Coronary artery (tissue), 2 donors: Measurements from ENCODE around the gene DEUP1.
A peak's percentile ranks its signal among the peaks of the same experiment; 100 is the strongest.

Source experiments
- DNase-seq: peaks from one replicate; pipeline ENCODE4 v3.0.0-alpha.2; 2017; ENCODE audit warnings: low spot score
- H3K27ac ChIP-seq, 2 donors: fragments of 200-600 bp; sonication (generic); one replicate each; pipeline ENCODE4 v1.5.1; 2016 to 2019
- H3K4me3 ChIP-seq: fragments of 200-600 bp; sonication (generic); 2 replicates; pipeline ENCODE4 v1.5.1; 2016; ENCODE audit warnings: mild to moderate bottlenecking, moderate library complexity
- CTCF ChIP-seq: fragments of 200-600 bp; sonication (generic); IDR thresholded peaks from one replicate; pipeline ENCODE4 v1.5.1; 2019; ENCODE audit warnings: antibody characterized with exemption

Gene DEUP1

GRCh38 chr11:93392867-93393266 is 62.3 kb downstream of the DEUP1 start:
- no peak overlapping the region for H3K27ac ChIP-seq
- no peak for TF ChIP-seq CTCF
- no peak overlapping the region for H3K4me3 ChIP-seq
- DNase-seq, result no peak

- no peak for TF ChIP-seq CTCF
- DNase-seq, result no peak
- peak overlapping the region in 1 of 2 donors; percentile 43 for H3K27ac ChIP-seq
- H3K4me3 ChIP-seq, result no peak overlapping the region
These were observed 62.8 kb downstream of the DEUP1 start for GRCh38 chr11:93393386-93393785.

GRCh38 chr11:93394488-93394887 is 63.9 kb downstream of the DEUP1 start:
- Histone ChIP-seq H3K4me3 (no peak overlapping the region), H3K27ac (no peak overlapping the region)
- no peak for DNase-seq
- no peak for TF ChIP-seq CTCF

GRCh38 chr11:93396316-93396715 is 65.8 kb downstream of the DEUP1 start:
- H3K27ac ChIP-seq, result no peak overlapping the region
- H3K4me3 ChIP-seq, result no peak overlapping the region
- no peak for DNase-seq
- TF ChIP-seq CTCF, result no peak

- Histone ChIP-seq H3K27ac (no peak overlapping the region), H3K4me3 (no peak overlapping the region)
- no peak for TF ChIP-seq CTCF
- DNase-seq, result no peak
These were observed 73.4 kb downstream of the DEUP1 start for GRCh38 chr11:93403930-93404329.

- no peak for DNase-seq
- no peak for TF ChIP-seq CTCF
- Histone ChIP-seq H3K4me3 (no peak overlapping the region), H3K27ac (no peak overlapping the region)
These were observed 77.3 kb downstream of the DEUP1 start for GRCh38 chr11:93407777-93408401.

- Histone ChIP-seq H3K27ac (no peak overlapping the region), H3K4me3 (no peak overlapping the region)
- TF ChIP-seq CTCF, result no peak
- no peak for DNase-seq
These were observed 79.9 kb downstream of the DEUP1 start for GRCh38 chr11:93410441-93410840.
